Measurements from ENCODE around the gene KLRF2.

DNA sequence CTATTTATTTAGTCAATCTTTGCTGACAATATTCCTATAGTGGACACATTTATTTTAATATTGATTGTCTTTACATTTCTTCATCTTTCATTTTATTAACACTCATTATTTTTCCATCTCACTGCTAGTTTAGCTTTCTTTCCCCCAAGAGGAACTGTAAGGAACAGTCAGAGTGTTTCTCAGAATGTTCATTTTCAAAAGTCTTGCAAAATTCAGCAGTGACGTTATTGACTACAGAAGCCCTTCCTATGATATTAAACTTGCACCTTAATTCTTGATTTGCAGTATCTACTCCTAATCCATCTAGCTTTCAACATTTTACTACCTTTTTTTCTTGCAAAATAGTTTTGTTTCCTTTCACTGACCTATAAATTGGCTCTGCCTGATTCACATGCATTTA lies 25.1 kb upstream of the KLRF2 start:
- TF ChIP-seq, protein P1, sequence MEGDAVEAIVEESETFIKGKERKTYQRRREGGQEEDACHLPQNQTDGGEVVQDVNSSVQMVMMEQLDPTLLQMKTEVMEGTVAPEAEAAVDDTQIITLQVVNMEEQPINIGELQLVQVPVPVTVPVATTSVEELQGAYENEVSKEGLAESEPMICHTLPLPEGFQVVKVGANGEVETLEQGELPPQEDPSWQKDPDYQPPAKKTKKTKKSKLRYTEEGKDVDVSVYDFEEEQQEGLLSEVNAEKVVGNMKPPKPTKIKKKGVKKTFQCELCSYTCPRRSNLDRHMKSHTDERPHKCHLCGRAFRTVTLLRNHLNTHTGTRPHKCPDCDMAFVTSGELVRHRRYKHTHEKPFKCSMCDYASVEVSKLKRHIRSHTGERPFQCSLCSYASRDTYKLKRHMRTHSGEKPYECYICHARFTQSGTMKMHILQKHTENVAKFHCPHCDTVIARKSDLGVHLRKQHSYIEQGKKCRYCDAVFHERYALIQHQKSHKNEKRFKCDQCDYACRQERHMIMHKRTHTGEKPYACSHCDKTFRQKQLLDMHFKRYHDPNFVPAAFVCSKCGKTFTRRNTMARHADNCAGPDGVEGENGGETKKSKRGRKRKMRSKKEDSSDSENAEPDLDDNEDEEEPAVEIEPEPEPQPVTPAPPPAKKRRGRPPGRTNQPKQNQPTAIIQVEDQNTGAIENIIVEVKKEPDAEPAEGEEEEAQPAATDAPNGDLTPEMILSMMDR (IDR thresholded peaks at IDR 0.05; ENCODE audit: low read depth, low read length, missing input control), result no peak
- no peak for TF ChIP-seq SP1 (IDR thresholded peaks at IDR 0.05)
- no peak for TF ChIP-seq ZBTB33 (IDR thresholded peaks at IDR 0.05)
